HL-60/S4 treated with phorbol 12-myristate 13-acetate at 8.2 ng/mL for 4 days and 3 days (cell line): ENCODE results near the gene PHLPP2.

Experiments used
- in situ Hi-C: fragments of 300-500 bp; cut with MboI; formaldehyde crosslinking; loops from 2 replicates; pipeline ENCODE4 v1.15.0; 2022; ENCODE audit warnings: low sequenced_read_pairs

The PHLPP2 gene

GRCh38 chr16:71672803-71673581 is 51.5 kb downstream of the PHLPP2 start:
- in situ Hi-C loops = no loop called here

GRCh38 chr16:71672125-71672524 is 52.4 kb downstream of the PHLPP2 start:
- in situ Hi-C loops = no loop called here

- in situ Hi-C loops = no loop called here
Measured at GRCh38 chr16:71671165-71671564, 53.3 kb downstream of the PHLPP2 start.

- in situ Hi-C loops = no loop called here
Measured at GRCh38 chr16:71670537-71670936, 54.0 kb downstream of the PHLPP2 start.

GRCh38 chr16:71669926-71670536 is 54.5 kb downstream of the PHLPP2 start:
- in situ Hi-C loops = no loop called here

GRCh38 chr16:71666928-71667707 is 57.4 kb downstream of the PHLPP2 start:
- in situ Hi-C loops = no loop called here

- in situ Hi-C loops = no loop called here
Measured at GRCh38 chr16:71666264-71666663, 58.2 kb downstream of the PHLPP2 start.

GRCh38 chr16:71659471-71659870 is 65.0 kb downstream of the PHLPP2 start:
- in situ Hi-C loops = no loop called here

GRCh38 chr16:71658771-71659170 is 65.7 kb downstream of the PHLPP2 start:
- in situ Hi-C loops = no loop called here

- in situ Hi-C loops = no loop called here
Measured at GRCh38 chr16:71649704-71650103, 74.8 kb downstream of the PHLPP2 start.

GRCh38 chr16:71648921-71649320 is 75.6 kb downstream of the PHLPP2 start:
- in situ Hi-C loops = no loop called here

- in situ Hi-C loops = no loop called here
Measured at GRCh38 chr16:71648162-71648561, 76.3 kb downstream of the PHLPP2 start.

- in situ Hi-C loops = no loop called here
Measured at GRCh38 chr16:71647391-71647790, 77.1 kb downstream of the PHLPP2 start.

GRCh38 chr16:71645450-71645849 is 79.1 kb downstream of the PHLPP2 start:
- in situ Hi-C loops = no loop called here

GRCh38 chr16:71637398-71637797 is 87.1 kb downstream of the PHLPP2 start:
- in situ Hi-C loops = no loop called here

GRCh38 chr16:71635632-71636031 is 88.9 kb downstream of the PHLPP2 start:
- in situ Hi-C loops = no loop called here

- in situ Hi-C loops = no loop called here
Measured at GRCh38 chr16:71631776-71632175, 92.7 kb downstream of the PHLPP2 start.

GRCh38 chr16:71630808-71631207 is 93.7 kb downstream of the PHLPP2 start:
- in situ Hi-C loops = no loop called here

GRCh38 chr16:71629278-71630016 is 95.1 kb downstream of the PHLPP2 start:
- in situ Hi-C loops = no loop called here

- in situ Hi-C loops = no loop called here
Measured at GRCh38 chr16:71628810-71629209, 95.7 kb downstream of the PHLPP2 start.

- in situ Hi-C loops = no loop called here
Measured at GRCh38 chr16:71627731-71628181, 96.7 kb downstream of the PHLPP2 start.
